Middle frontal gyrus (tissue), 1 donor: Measurements from ENCODE around the gene C9orf85.
"Not testable (repeated sequence)": the region's sequence is repeated elsewhere in the genome, so short reads cannot be mapped to it uniquely, and the experiment has no call there.

ENCODE experiments used
- DNase-seq: peaks from one replicate; pipeline ENCODE4 v3.0.0-alpha.2; 2015; ENCODE audit warnings: low spot score; ENCODE audit errors: extremely low spot score

C9orf85 gene

GRCh38 chr9:71937898-71938297 is 26.5 kb downstream of the C9orf85 start:
- DNase-seq = no peak

DNA sequence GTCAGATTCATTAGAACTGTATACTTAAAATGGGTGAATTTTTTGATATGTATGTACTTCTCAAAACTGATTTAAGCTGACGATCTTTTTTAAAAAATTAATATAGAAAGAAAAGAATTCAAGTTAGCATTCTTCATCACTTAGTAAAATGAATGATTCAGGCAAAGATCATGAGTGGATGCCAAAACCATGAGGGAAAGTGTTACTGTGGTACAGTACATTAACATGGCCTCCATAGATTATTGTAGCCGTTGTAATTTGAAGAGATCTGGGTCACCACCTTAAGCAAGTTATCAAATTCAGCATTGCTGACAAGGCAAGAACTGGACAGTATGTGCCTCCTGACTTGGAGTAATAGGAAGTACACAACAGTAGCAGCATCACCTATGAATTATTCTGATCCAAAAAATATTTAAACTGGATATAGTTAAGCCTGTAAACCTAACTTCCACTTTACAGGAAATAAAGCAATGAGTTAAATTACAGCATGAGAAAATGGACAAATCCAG is 29.7 kb downstream of the C9orf85 start:
- no peak for DNase-seq

DNA sequence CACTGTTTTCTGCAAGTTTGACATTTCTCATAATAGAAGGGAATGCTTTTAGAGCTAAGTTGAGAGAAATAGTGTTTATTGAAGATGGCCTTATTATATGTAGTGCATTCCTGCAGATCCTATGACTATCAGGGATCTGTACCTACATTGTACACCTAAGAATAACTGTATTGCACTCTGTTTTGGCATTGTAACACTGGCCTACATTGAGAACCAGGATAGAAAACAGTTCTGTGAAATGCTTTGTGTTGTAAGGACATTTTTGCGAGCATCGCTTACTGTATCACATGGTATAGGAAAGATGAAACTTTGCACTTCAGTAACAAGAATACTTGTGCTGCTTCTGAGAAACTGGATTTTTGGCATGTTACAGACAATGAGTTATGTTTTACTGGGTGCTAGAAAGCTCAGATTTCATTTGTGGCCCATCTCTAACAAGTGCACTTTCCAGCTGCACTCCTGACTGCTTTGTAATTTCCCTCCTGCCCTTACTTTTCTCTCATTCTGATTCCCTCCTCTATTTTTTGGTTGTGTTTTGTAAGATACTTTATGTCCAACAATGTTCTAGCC is 30.6 kb downstream of the C9orf85 start:
- DNase-seq = no peak

DNA sequence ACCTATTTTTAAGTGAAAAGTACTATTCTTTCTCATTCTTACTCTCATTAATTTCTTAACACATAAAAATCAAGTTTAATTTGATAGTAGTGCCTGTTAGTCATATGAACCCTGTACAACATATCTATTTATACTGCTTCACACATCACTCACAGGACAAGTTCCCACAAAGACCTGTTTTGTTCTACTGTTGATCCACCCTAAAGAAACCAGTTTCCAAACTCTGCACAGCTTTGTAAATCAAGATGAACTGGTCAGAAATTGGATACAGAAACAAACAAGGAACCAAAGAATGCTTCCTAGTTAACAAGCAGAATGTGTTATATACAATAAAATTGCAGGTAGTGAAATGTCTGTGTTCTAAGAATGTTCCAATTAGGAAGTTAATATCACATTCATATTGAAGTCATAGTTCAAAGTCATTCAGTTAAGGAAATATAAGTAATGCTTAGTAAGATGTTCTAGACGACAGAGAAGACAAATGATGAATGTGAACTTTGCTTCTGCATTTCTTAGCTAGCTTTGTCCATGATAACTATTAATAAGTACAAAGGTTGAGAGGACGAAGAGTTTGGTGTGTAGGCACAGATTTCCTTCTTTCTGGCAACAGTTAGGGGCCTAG is 33.4 kb downstream of the C9orf85 start:
- DNase-seq = no peak

GRCh38 chr9:71954652-71955051 is 43.2 kb downstream of the C9orf85 start:
- DNase-seq = not testable (repeated sequence)

- no peak for DNase-seq
These were observed 44.0 kb downstream of the C9orf85 start for GRCh38 chr9:71955300-71955915.

- no peak for DNase-seq
These were observed 50.9 kb downstream of the C9orf85 start for GRCh38 chr9:71962328-71962727.

- not testable (repeated sequence) for DNase-seq
These were observed 52.1 kb downstream of the C9orf85 start for GRCh38 chr9:71963471-71963996.

DNA sequence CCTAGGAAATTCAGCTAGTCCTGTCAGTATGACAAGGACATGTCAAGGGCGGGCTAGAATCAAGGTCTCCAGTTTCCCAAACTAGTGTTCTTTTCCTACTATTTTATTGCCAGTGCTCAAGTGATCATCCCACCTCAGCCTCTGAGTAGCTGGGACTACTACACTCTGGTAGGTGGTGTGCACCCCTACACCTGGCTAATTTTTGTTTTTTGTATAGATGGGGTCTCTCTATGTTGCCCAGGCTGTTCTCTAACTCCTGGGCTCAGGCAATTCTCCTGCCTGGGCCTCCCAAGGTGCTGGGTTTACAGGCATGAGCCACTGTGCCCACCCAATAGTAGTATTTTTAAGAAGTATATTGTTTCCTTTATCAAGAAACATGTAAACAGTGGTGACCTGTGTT is 54.0 kb downstream of the C9orf85 start:
- no peak for DNase-seq

GRCh38 chr9:71966601-71967000 is 55.2 kb downstream of the C9orf85 start:
- no peak for DNase-seq

DNA sequence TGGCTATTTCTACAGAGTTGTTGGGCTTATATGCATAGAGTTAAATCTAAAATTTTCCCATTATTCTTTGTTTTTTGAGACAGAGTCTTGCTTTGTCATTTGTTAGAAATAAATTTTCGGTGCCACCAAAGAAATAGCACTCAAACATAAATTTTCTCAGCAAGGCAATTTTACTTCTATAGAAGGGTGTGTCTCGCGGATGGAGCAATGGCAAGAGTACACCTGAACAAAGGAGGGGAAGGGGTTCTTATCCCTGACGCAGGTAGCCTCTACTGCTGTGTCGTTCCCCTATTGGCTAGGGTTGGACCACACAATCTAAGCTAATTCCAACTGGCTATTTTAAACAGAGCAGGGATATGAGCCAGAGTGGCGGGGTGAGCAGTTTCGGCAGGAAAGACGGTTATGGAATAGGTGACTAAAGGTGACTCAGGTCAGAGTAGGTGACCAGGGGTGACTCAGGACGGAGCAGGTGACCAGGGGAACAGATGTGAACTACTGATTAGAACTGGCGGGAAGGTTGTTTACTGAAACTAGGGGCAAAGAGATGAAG is 57.2 kb downstream of the C9orf85 start:
- no peak for DNase-seq

DNA sequence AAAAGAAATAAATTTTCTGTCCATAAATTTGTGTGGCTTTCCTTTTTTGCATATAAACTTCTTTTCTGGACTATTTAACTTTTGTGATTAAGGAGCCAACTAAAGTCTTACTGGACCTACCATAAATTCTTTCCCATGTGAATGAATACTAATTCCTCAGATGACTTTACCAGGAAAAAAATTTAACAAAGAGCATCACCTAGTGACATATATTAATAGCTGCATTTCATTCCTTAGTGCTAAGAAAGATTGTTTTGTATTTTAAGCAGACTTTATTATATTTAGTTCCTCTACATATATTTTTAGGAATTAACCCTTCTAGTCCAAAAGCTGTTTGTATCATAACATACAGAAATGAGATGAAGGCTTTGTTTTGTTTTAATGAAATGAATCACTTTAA is 64.4 kb downstream of the C9orf85 start:
- no peak for DNase-seq

- DNase-seq = no peak
These were observed 65.6 kb downstream of the C9orf85 start for GRCh38 chr9:71977003-71977402.

DNA sequence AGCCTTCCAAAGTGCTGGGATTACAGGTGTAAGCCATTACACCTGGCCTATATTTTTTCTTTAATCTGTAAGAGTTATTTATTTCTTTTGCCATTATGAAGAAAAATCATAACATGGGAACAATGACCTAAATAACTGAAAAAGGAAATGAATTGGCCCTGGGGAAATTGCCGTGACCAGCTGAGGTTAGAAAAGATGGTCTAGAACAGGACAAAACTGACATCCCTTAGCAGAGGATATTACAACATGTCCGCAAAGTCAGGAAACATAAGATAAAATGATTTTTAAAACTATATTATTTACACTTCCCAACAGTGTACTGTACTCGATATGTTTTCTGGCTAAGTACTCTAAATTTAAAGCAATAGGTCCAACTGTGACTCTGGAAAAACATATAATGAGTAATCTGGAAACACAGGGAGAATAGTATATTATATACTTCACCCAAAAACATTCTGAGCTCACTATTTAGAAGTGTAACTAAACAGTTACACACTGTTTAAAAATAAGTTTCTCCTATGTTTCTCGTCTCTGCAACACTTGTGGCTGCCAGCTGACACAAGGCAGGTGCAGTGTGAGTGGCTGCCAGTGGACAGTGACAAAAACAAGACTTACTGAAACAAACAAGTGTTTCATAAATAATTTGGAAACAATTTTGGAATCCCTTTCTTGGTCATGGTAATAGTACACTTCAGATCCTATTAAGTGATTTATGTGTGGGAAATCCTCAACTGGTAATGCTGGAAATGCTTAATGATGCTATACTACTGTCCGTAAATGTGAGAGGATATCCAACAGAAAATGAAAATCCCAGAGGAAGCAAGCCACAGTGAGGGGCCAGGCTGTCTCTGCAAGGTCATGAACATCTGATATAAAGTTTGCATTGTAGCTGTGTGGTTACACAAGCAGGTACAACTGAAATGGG is 69.1 kb downstream of the C9orf85 start:
- DNase-seq = no peak

GRCh38 chr9:71981944-71982343 is 70.5 kb downstream of the C9orf85 start:
- no peak for DNase-seq

DNA sequence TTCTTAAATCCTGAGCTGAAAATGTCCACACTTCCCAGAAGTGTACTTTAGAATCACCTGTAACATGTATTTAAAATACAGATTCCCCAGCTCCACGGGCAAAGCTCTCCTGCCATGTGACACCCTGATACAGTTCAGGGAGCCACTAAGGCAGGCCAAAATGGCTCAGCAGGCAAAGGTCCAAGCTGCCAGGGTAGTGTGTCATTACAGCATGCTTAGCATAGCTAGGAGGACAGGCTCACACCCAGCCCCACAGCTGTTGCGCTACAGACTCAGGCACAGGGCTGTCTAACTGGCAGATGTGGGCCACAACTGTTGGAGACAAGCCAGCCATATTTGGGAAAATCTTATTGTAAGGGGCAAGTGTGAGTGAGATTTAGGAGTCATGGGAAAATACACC is 73.0 kb downstream of the C9orf85 start:
- DNase-seq = no peak

DNA sequence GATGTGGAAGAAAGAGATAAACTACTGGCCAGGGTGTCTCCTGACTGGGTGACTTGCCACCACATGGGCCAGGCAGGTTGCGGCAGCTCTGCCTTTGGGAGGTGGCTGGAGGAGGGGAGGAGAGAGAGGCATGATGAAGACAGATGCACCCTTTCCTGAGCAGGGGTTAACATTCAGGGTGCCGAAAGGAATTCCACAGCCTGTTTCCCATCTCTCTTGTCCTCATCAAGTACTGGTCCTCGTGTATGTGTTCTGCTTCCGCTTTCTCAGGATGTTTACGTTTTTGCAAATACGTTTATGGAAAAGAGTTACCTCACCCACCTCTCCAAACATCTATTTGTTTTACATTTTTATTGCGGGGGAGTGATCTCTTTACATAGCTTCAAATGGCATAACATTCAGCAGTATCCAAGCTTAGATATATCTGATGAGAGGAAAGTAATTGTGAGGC is 73.4 kb downstream of the C9orf85 start:
- no peak for DNase-seq

DNA sequence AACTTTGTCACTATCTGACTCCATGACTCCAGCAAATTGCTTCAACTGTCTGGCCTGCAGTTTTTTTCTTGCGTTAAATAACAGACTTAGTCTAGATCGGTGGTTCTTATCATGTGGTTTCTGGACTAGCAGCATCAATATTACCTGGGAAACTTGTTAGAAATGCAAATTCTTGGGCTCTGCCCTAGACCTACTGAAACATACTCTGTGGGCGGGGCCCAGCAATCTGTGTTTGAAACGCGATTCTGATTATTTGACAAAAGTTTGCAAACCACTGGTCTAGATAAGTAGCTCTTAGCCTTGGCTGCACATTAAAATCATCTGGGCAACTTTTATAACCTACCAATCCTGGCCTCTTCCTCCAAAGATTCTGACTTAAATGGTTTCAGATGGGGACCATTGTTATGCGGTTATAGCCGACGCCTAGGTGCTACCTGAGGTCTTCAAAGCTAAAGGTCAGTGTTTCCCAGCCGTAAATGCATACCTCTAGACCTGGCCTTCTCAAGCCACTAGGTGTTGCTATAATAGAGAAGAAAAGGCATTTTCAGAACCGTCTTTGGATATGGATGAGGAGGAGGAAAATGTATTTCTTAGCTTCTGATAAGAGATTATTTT is 74.0 kb downstream of the C9orf85 start:
- DNase-seq = no peak

DNA sequence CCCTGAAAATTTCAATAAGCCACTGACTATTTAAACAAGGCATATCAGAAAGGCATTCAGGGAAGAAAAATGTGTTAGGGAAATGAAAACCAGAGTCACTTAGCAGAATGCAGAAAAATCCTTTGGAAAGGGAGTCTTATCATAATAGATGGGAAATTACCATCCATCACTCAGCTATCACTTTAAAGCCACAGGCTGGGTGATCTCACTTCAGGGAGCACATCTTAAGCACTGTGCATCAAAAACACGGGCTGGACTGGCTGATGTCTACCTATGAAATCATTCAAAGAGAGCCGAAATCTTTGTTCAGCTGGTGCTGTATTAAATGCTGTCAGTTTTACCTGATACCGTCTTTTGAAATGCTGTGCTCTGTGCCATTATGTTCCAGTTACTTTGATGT is 75.5 kb downstream of the C9orf85 start:
- no peak for DNase-seq

DNA sequence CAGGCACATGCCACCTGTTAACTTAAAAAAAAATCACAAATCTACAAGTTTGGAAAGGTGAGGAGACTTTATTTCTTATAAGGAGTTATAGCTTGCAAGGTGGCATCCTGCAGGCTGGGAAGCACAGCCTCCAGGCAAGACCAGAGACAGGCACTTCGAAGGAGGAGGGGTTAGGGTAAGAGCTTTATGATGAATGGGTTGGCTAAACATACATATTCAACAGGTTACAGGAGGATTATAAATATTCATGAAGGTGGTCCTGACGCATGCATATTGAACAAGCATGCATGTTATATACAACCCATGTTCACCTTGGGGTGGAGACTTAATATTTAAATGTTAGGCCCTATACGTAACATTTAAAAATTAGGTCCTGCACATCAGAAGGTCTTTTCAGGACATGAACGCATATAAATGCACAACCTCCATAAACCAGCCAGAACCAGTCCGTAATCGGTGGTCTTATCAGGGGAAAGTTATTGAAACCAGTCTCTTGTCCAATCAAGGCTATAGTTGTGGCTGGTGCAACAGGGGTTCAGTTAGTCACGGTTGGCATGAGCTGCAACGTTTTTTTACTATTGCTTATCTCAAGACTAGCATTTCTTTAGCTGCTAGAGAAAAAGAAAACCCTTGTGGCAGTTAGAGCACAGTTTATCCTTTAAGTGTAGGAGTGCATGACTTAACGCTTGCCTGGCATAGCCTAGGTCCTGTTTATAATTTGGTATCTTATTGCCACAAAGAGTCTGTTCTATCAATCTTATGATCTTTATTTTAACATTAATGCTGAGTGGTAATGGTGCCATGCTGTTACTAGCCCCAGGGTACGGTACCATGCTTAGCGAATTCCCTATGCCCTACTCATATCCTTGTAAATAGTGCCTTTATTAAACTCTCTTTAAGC is 76.3 kb downstream of the C9orf85 start:
- DNase-seq = no peak
